Neural cell (in vitro differentiated cells): ENCODE measurements around the gene PLD5. TPM values are rescaled to one million over a fixed set of nuclear protein-coding genes. Genes with fewer than 3 reads are reported as not detected.

Source experiments
- H2AFZ ChIP-seq: fragments of 200-600, 300-800 bp; sonication (generic), shearing (Covaris generic); 2 replicates; pipeline ENCODE4 v1.6.0; 2014; ENCODE audit warnings: low read depth, mild to moderate bottlenecking, antibody characterized with exemption, low read length, moderate library complexity
- H3F3A ChIP-seq: fragments of 200-600 bp; shearing (Covaris generic); 2 replicates; pipeline ENCODE4 v1.6.1; 2016; ENCODE audit warnings: mild to moderate bottlenecking, moderate library complexity, mixed read lengths, antibody characterized with exemption, low read length; ENCODE audit not compliant: insufficient read depth, poor library complexity, severe bottlenecking
- H3K27ac ChIP-seq: fragments of 200-600, 300-800 bp; sonication (generic), shearing (Covaris generic); 2 replicates; pipeline ENCODE4 v1.5.1; 2014; ENCODE audit warnings: mild to moderate bottlenecking, low read length, moderate library complexity
- H3K27me3 ChIP-seq: fragments of 300-800, 200-600 bp; sonication (generic), shearing (Covaris generic); 2 replicates; pipeline ENCODE4 v1.6.0; 2014; ENCODE audit warnings: mild to moderate bottlenecking, low read depth, low read length, moderate library complexity; ENCODE audit not compliant: insufficient read depth
- H3K36me3 ChIP-seq: fragments of 300-800, 200-600 bp; sonication (generic), shearing (Covaris generic); 2 replicates; pipeline ENCODE4 v1.5.1; 2014; ENCODE audit warnings: mild to moderate bottlenecking, antibody characterized with exemption, low read length, moderate library complexity; ENCODE audit not compliant: insufficient read depth
- H3K4me2 ChIP-seq: fragments of 300-800, 200-600 bp; sonication (generic), shearing (Covaris generic); 2 replicates; pipeline ENCODE4 v1.6.0; 2014; ENCODE audit warnings: mild to moderate bottlenecking, low read length
- H3K4me3 ChIP-seq: fragments of 300-800, 200-600 bp; sonication (generic), shearing (Covaris generic); 2 replicates; pipeline ENCODE4 v1.5.1; 2014; ENCODE audit warnings: mild to moderate bottlenecking, low read length, moderate library complexity
- H3K79me2 ChIP-seq: fragments of 200-600 bp; shearing (Covaris generic); replicated peaks from 2 replicates; pipeline ENCODE4 v1.6.0; 2014; ENCODE audit warnings: mild to moderate bottlenecking, low read length, moderate library complexity; ENCODE audit not compliant: insufficient read depth
- H3K9ac ChIP-seq: fragments of 300-800, 200-600 bp; sonication (generic), shearing (Covaris generic); 2 replicates; pipeline ENCODE4 v1.6.1; 2016; ENCODE audit warnings: mild to moderate bottlenecking, low read length, mixed read lengths
- H3K9me2 ChIP-seq: fragments of 200-600 bp; shearing (Covaris generic); 2 replicates; pipeline ENCODE4 v1.6.1; 2016; ENCODE audit warnings: mild to moderate bottlenecking, low read length, mixed read lengths; ENCODE audit not compliant: insufficient read depth
- H3K9me3 ChIP-seq: fragments of 200-600, 300-800 bp; sonication (generic), shearing (Covaris generic); 2 replicates; pipeline ENCODE4 v1.6.1; 2016; ENCODE audit warnings: mild to moderate bottlenecking, mixed run types, low read length, moderate library complexity, mixed read lengths
- H4K20me1 ChIP-seq: fragments of 200-600 bp; shearing (Covaris generic); 2 replicates; pipeline ENCODE4 v1.6.1; 2016; ENCODE audit warnings: mild to moderate bottlenecking, mixed run types; ENCODE audit not compliant: insufficient read depth
- CTCF ChIP-seq: fragments of 450-650 bp; IDR thresholded peaks from 2 replicates; pipeline ENCODE4 v1.5.1; 2014; ENCODE audit warnings: antibody characterized with exemption, mild to moderate bottlenecking, moderate library complexity; ENCODE audit not compliant: poor library complexity, severe bottlenecking
- EP300 ChIP-seq: fragments of 450-650 bp; conservative IDR thresholded peaks from 2 replicates; pipeline ENCODE4 v1.6.1; 2014; ENCODE audit warnings: antibody characterized with exemption, mild to moderate bottlenecking, moderate library complexity; ENCODE audit not compliant: poor library complexity, severe bottlenecking
- EZH2 ChIP-seq: fragments of 200-600, 300-800 bp; shearing (Covaris generic), sonication (generic); IDR thresholded peaks from 2 replicates; pipeline ENCODE4 v1.6.1; 2014; ENCODE audit warnings: antibody characterized with exemption, low read length, borderline replicate concordance, mild to moderate bottlenecking; ENCODE audit not compliant: insufficient read depth, poor library complexity, severe bottlenecking
- MXI1 ChIP-seq: fragments of 450-650 bp; conservative IDR thresholded peaks from 2 replicates; pipeline ENCODE4 v1.6.1; 2014; ENCODE audit warnings: antibody characterized with exemption, mild to moderate bottlenecking; ENCODE audit not compliant: poor library complexity, severe bottlenecking
- POLR2AphosphoS5 ChIP-seq: IDR thresholded peaks from 2 replicates; pipeline ENCODE4 v1.6.1; 2012
- RAD21 ChIP-seq: fragments of 450-650 bp; conservative IDR thresholded peaks from 2 replicates; pipeline ENCODE4 v1.6.1; 2014; ENCODE audit warnings: antibody characterized with exemption, mild to moderate bottlenecking, moderate library complexity
- SMC3 ChIP-seq: fragments of 450-650 bp; conservative IDR thresholded peaks from 2 replicates; pipeline ENCODE4 v1.6.1; 2014; ENCODE audit warnings: antibody characterized with exemption, mild to moderate bottlenecking, moderate library complexity; ENCODE audit not compliant: poor library complexity
- TAF1 ChIP-seq: IDR thresholded peaks from 2 replicates; pipeline ENCODE4 v1.6.1; 2012; ENCODE audit warnings: low read depth
- polyA plus RNA-seq: library from polyadenylated mRNA; depleted of rRNA; stranded (reverse); fragments of >200 nt; gene quantifications from 2 replicates; pipeline ENCODE4 v1.2.3, GENCODE V29; 2014
- TF ChIP-seq, protein P1 (sequence below): IDR thresholded peaks from 2 replicates; pipeline ENCODE4 v1.6.1; 2012; ENCODE audit warnings: borderline replicate concordance

PLD5 gene
- polyA plus RNA-seq, 1 donor from 2014 or later, result 0.64 TPM

GRCh38 chr1:242554577-242554976, 30.1 kb upstream of the PLD5 start:
- Histone ChIP-seq H3K36me3 (no peaks in the 10 kb centered on the region), H3K79me2 (no peaks in the 10 kb centered on the region), H3K27me3 (no peaks in the 10 kb centered on the region), H3K9ac (no peak overlapping the region), H4K20me1 (no peaks in the 10 kb centered on the region), H3K4me2 (no peak overlapping the region), H3F3A (no peaks in the 10 kb centered on the region), H2AFZ (no peak overlapping the region), H3K9me3 (no peaks in the 10 kb centered on the region), H3K27ac (no peak overlapping the region), H3K9me2 (no peaks in the 10 kb centered on the region), H3K4me3 (no peak overlapping the region)
- TF ChIP-seq CTCF, result no peak
- no peak for TF ChIP-seq RAD21
- no peak for TF ChIP-seq TAF1
- TF ChIP-seq, protein P1, sequence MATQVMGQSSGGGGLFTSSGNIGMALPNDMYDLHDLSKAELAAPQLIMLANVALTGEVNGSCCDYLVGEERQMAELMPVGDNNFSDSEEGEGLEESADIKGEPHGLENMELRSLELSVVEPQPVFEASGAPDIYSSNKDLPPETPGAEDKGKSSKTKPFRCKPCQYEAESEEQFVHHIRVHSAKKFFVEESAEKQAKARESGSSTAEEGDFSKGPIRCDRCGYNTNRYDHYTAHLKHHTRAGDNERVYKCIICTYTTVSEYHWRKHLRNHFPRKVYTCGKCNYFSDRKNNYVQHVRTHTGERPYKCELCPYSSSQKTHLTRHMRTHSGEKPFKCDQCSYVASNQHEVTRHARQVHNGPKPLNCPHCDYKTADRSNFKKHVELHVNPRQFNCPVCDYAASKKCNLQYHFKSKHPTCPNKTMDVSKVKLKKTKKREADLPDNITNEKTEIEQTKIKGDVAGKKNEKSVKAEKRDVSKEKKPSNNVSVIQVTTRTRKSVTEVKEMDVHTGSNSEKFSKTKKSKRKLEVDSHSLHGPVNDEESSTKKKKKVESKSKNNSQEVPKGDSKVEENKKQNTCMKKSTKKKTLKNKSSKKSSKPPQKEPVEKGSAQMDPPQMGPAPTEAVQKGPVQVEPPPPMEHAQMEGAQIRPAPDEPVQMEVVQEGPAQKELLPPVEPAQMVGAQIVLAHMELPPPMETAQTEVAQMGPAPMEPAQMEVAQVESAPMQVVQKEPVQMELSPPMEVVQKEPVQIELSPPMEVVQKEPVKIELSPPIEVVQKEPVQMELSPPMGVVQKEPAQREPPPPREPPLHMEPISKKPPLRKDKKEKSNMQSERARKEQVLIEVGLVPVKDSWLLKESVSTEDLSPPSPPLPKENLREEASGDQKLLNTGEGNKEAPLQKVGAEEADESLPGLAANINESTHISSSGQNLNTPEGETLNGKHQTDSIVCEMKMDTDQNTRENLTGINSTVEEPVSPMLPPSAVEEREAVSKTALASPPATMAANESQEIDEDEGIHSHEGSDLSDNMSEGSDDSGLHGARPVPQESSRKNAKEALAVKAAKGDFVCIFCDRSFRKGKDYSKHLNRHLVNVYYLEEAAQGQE, result no peak
- no peak for TF ChIP-seq MXI1
- no peak for TF ChIP-seq SMC3
- no peak for TF ChIP-seq EZH2
- no peak for TF ChIP-seq POLR2AphosphoS5
- no peak for TF ChIP-seq EP300

DNA sequence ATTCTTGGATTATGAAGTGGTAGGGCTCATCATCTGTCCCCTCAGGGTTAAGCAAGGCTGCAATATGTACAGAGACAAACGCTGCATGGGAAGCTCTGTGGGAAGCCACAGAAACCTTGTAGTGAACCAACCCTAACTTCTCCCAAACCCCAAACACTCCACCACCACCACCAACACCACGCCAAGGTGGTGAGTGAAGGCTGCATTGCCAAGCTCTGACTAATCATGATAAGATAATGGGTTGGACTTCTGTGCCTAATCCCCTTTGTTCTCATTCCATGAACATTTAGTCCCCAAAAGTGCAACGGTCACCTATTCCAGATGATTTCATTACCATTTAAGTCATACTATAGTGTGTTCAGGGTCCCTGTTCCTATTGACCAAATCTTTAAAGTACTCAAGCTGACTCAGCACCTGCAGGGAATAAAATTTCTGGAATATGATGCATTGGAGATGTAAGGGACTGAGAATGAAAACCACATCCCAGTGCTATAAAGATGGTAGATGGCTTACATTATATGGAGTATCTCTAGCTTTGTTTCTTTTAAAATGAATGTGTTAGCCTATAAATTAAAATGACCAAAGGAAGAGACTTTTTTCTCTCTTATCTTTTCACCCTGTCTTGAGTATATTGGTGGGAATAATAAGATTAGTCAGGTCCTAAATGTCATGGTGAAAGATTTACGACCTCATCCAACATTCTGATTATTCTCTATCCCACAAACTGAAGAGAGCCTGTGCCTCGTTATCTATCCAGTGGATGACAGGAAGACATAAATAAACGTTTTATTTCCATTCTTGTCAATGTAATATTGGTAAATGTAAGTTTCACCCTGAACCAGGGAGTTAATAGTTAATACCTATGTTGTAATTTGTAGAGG, 22.6 kb upstream of the PLD5 start:
- H3K4me2 ChIP-seq, result no peak overlapping the region
- no peak overlapping the region for H2AFZ ChIP-seq
- no peaks in the 10 kb centered on the region for H3K9me3 ChIP-seq
- no peaks in the 10 kb centered on the region for H3K79me2 ChIP-seq
- H3K9me2 ChIP-seq, result no peaks in the 10 kb centered on the region
- TF ChIP-seq CTCF (no peak), SMC3 (no peak), RAD21 (no peak), TAF1 (no peak), POLR2AphosphoS5 (no peak), EZH2 (no peak), MXI1 (no peak), EP300 (no peak)
- TF ChIP-seq, protein P1, result no peak
- H3K4me3 ChIP-seq, result no peak overlapping the region
- no peak overlapping the region for H3K27ac ChIP-seq
- no peaks in the 10 kb centered on the region for H3F3A ChIP-seq
- no peak overlapping the region for H3K9ac ChIP-seq
- no peaks in the 10 kb centered on the region for H3K27me3 ChIP-seq
- H4K20me1 ChIP-seq, result no peaks in the 10 kb centered on the region
- H3K36me3 ChIP-seq, result no peaks in the 10 kb centered on the region
